GM23338 (cell line): ENCODE measurements around the gene MIOS. TPM values are rescaled to one million over a fixed set of nuclear protein-coding genes. Genes with fewer than 3 reads are reported as not detected.

Experiments used
- ATAC-seq: fragments of 200-7000 bp; cut with Tn5 transposase; 3 replicates; pipeline ENCODE4 v1.9.1; 2020
- DNase-seq: peaks from one replicate; pipeline ENCODE4 v3.0.0-alpha.2; 2015; ENCODE audit warnings: low spot score
- H2AFZ ChIP-seq: fragments of 200-600 bp; sonication (generic); 2 replicates; pipeline ENCODE4 v1.8.0; 2016; ENCODE audit warnings: antibody characterized with exemption, mild to moderate bottlenecking, moderate library complexity
- H3F3A ChIP-seq: fragments of 200-600 bp; sonication (generic); replicated peaks from 2 replicates; pipeline ENCODE4 v1.8.0; 2017; ENCODE audit warnings: antibody characterized with exemption, mixed run types, low read depth
- H3K27ac ChIP-seq: fragments of 200-600 bp; sonication (generic); 2 replicates; pipeline ENCODE4 v1.6.1; 2016; ENCODE audit warnings: low read depth
- H3K27me3 ChIP-seq: fragments of 200-600 bp; sonication (generic); 2 replicates; pipeline ENCODE4 v1.8.0; 2016; ENCODE audit warnings: mild to moderate bottlenecking, mixed run types, moderate library complexity; ENCODE audit not compliant: insufficient read depth
- H3K36me3 ChIP-seq: fragments of 200-600 bp; sonication (generic); 2 replicates; pipeline ENCODE4 v1.8.0; 2016; ENCODE audit warnings: mild to moderate bottlenecking; ENCODE audit not compliant: insufficient read depth
- H3K4me1 ChIP-seq: fragments of 200-600 bp; sonication (generic); 2 replicates; pipeline ENCODE4 v1.8.0; 2016; ENCODE audit warnings: mild to moderate bottlenecking, moderate library complexity; ENCODE audit not compliant: insufficient read depth
- H3K4me2 ChIP-seq: fragments of 200-600 bp; sonication (generic); 2 replicates; pipeline ENCODE4 v1.7.1; 2017; ENCODE audit warnings: mixed run types
- H3K4me3 ChIP-seq: fragments of 200-600 bp; sonication (generic); 2 replicates; pipeline ENCODE4 v1.6.1; 2016; ENCODE audit warnings: mixed run types
- H3K79me2 ChIP-seq: fragments of 200-600 bp; sonication (generic); replicated peaks from 2 replicates; pipeline ENCODE4 v1.8.0; 2017; ENCODE audit warnings: mild to moderate bottlenecking; ENCODE audit not compliant: insufficient read depth
- H3K9me2 ChIP-seq: fragments of 200-600 bp; sonication (generic); 2 replicates; pipeline ENCODE4 v1.8.0; 2017; ENCODE audit not compliant: insufficient read depth
- H4K20me1 ChIP-seq: fragments of 200-600 bp; sonication (generic); replicated peaks from 2 replicates; pipeline ENCODE4 v1.8.0; 2017; ENCODE audit warnings: mild to moderate bottlenecking; ENCODE audit not compliant: insufficient read depth
- H3K27ac Mint-ChIP-seq: 2 replicates; pipeline ENCODE4 v1.8.0; 2020; ENCODE audit warnings: inconsistent platforms, mild to moderate bottlenecking, moderate library complexity, mixed read lengths
- H3K27me3 Mint-ChIP-seq: 3 replicates; pipeline ENCODE4 v1.8.0; 2022; ENCODE audit warnings: low read depth, mild to moderate bottlenecking, moderate library complexity, mixed read lengths, inconsistent platforms; ENCODE audit not compliant: insufficient read depth, poor library complexity
- H3K36me3 Mint-ChIP-seq: 3 replicates; pipeline ENCODE4 v1.8.0; 2021; ENCODE audit warnings: low read depth, mild to moderate bottlenecking, inconsistent platforms, moderate library complexity, mixed read lengths
- H3K4me1 Mint-ChIP-seq: 3 replicates; pipeline ENCODE4 v1.8.0; 2020; ENCODE audit warnings: mild to moderate bottlenecking, inconsistent platforms, mixed read lengths
- H3K4me3 Mint-ChIP-seq: 3 replicates; pipeline ENCODE4 v1.8.0; 2021; ENCODE audit warnings: moderate library complexity, mild to moderate bottlenecking, inconsistent platforms, mixed read lengths
- H3K9me3 Mint-ChIP-seq: 3 replicates; pipeline ENCODE4 v1.8.0; 2020; ENCODE audit warnings: moderate library complexity, mild to moderate bottlenecking, inconsistent platforms, mixed read lengths
- CREB1 ChIP-seq: fragments of 250-450 bp; sonication (Bioruptor Pico); IDR thresholded peaks from 2 replicates; pipeline ENCODE4 v1.5.0; 2020; ENCODE audit warnings: low read depth, mild to moderate bottlenecking, moderate library complexity
- CTCF ChIP-seq, 2 experiments: fragments of 200-600 bp in 1 of 2; sonication (generic) in 1 of 2; conservative IDR thresholded peaks; 2 replicates each; pipeline versions ENCODE4 v1.5.1 to v1.6.1; 2016 to 2017; ENCODE audit warnings: antibody characterized with exemption in 2 of 2, low read depth in 2 of 2, mild to moderate bottlenecking in 2 of 2, moderate library complexity in 1 of 2
- EZH2 ChIP-seq: fragments of 200-600 bp; sonication (generic); IDR thresholded peaks from one replicate; pipeline ENCODE4 v1.8.0; 2017; ENCODE audit warnings: antibody characterized with exemption, mild to moderate bottlenecking, low read depth; ENCODE audit not compliant: unreplicated experiment
- EZH2phosphoT487 ChIP-seq: fragments of 200-600 bp; sonication (generic); IDR thresholded peaks from one replicate; pipeline ENCODE4 v1.8.1; 2018; ENCODE audit warnings: antibody characterized with exemption; ENCODE audit not compliant: unreplicated experiment
- JUNB ChIP-seq: IDR thresholded peaks from one replicate; pipeline ENCODE4 v1.6.1; 2016; ENCODE audit warnings: antibody characterized with exemption; ENCODE audit not compliant: unreplicated experiment
- NANOG ChIP-seq: IDR thresholded peaks from 2 replicates; pipeline ENCODE4 v1.6.1; 2016; ENCODE audit warnings: antibody characterized with exemption, borderline replicate concordance
- POLR2AphosphoS5 ChIP-seq: IDR thresholded peaks from 2 replicates; pipeline ENCODE4 v1.6.1; 2016; ENCODE audit warnings: antibody characterized with exemption, low read depth
- STAT1 ChIP-seq: IDR thresholded peaks from one replicate; pipeline ENCODE4 v1.6.1; 2016; ENCODE audit warnings: antibody characterized with exemption; ENCODE audit not compliant: unreplicated experiment
- ZNF331 ChIP-seq: fragments of 250-450 bp; sonication (Bioruptor Pico); IDR thresholded peaks from 2 replicates; pipeline ENCODE4 v1.5.0; 2020; ENCODE audit warnings: low read depth, mild to moderate bottlenecking, moderate library complexity
- ZNF462 ChIP-seq: fragments of 250-450 bp; sonication (Bioruptor Pico); IDR thresholded peaks from 2 replicates; pipeline ENCODE4 v1.5.0; 2020; ENCODE audit warnings: mild to moderate bottlenecking, moderate library complexity
- polyA plus RNA-seq: library from polyadenylated mRNA; unstranded; fragments of >200 nt; fragmentation: Nextera tagmentation; extraction: Ambion mirVana; gene quantifications from 2 replicates; pipeline ENCODE4 v1.2.1, GENCODE V29; 2016
- total RNA-seq: library from RNA; depleted of rRNA; stranded (reverse); fragments of >200 nt; shearing (Covaris generic); gene quantifications from 2 replicates; pipeline ENCODE4 v1.2.3, GENCODE V29; 2014
- TF ChIP-seq, protein P1 (sequence below): IDR thresholded peaks from one replicate; pipeline ENCODE4 v1.6.1; 2018; ENCODE audit warnings: antibody characterized with exemption; ENCODE audit not compliant: unreplicated experiment
- TF ChIP-seq, protein P2 (sequence below): IDR thresholded peaks from 2 replicates; pipeline ENCODE4 v1.6.1; 2016; ENCODE audit warnings: antibody characterized with exemption

MIOS gene
- total and polyA plus RNA-seq, 2 experiments from 2014 or later: 13.1 to 85.7 TPM

- Histone ChIP-seq H3K4me2 (no peak overlapping the region), H3F3A (no peaks in the 10 kb centered on the region), H3K4me3 (no peak overlapping the region), H3K36me3 (no peaks in the 10 kb centered on the region), H3K27me3 (no peaks in the 10 kb centered on the region), H3K27ac (no peak overlapping the region), H2AFZ (peak overlapping the region; percentile 39; the same call in 1 of the 2 replicates), H3K79me2 (no peaks in the 10 kb centered on the region), H3K4me1 (no peaks in the 10 kb centered on the region), H3K9me2 (no peaks in the 10 kb centered on the region), H4K20me1 (no peaks in the 10 kb centered on the region)
- no peak for DNase-seq
- Mint-ChIP-seq H3K9me3 (peaks cover 6% of the 10 kb centered on the region; the same call in 1 of the 3 replicates), H3K4me1 (peaks cover 2% of the 10 kb centered on the region; the same call in 1 of the 3 replicates), H3K27me3 (peaks cover 3% of the 10 kb centered on the region), H3K4me3 (no peak overlapping the region), H3K27ac (no peak overlapping the region), H3K36me3 (peaks cover 17% of the 10 kb centered on the region; the same call in 2 of the 3 replicates)
- no peak for ATAC-seq
- TF ChIP-seq EZH2 (no peak), ZNF462 (no peak), JUNB (no peak), ZNF331 (CRISPR knock-in tag) (no peak), NANOG (no peak), STAT1 (no peak), POLR2AphosphoS5 (no peak), CTCF (conservative IDR thresholded peaks at IDR 0.05; ENCODE audit: low read depth in 2 of 2) (no peak), EZH2phosphoT487 (no peak), CREB1 (CRISPR knock-in tag) (no peak)
- TF ChIP-seq, protein P1, sequence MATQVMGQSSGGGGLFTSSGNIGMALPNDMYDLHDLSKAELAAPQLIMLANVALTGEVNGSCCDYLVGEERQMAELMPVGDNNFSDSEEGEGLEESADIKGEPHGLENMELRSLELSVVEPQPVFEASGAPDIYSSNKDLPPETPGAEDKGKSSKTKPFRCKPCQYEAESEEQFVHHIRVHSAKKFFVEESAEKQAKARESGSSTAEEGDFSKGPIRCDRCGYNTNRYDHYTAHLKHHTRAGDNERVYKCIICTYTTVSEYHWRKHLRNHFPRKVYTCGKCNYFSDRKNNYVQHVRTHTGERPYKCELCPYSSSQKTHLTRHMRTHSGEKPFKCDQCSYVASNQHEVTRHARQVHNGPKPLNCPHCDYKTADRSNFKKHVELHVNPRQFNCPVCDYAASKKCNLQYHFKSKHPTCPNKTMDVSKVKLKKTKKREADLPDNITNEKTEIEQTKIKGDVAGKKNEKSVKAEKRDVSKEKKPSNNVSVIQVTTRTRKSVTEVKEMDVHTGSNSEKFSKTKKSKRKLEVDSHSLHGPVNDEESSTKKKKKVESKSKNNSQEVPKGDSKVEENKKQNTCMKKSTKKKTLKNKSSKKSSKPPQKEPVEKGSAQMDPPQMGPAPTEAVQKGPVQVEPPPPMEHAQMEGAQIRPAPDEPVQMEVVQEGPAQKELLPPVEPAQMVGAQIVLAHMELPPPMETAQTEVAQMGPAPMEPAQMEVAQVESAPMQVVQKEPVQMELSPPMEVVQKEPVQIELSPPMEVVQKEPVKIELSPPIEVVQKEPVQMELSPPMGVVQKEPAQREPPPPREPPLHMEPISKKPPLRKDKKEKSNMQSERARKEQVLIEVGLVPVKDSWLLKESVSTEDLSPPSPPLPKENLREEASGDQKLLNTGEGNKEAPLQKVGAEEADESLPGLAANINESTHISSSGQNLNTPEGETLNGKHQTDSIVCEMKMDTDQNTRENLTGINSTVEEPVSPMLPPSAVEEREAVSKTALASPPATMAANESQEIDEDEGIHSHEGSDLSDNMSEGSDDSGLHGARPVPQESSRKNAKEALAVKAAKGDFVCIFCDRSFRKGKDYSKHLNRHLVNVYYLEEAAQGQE: no peak
- TF ChIP-seq, protein P2, sequence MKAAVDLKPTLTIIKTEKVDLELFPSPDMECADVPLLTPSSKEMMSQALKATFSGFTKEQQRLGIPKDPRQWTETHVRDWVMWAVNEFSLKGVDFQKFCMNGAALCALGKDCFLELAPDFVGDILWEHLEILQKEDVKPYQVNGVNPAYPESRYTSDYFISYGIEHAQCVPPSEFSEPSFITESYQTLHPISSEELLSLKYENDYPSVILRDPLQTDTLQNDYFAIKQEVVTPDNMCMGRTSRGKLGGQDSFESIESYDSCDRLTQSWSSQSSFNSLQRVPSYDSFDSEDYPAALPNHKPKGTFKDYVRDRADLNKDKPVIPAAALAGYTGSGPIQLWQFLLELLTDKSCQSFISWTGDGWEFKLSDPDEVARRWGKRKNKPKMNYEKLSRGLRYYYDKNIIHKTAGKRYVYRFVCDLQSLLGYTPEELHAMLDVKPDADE: no peak
Observed at GRCh38 chr7:7554649-7555575, 11.8 kb upstream of the MIOS start.
